GM21576 (cell line): ENCODE measurements around the gene SGMS2.

Source experiments
- ATAC-seq: cut with Tn5 transposase; IDR thresholded peaks from one replicate; pipeline ENCODE4 v1.9.1; 2021; ENCODE audit warnings: mild to moderate bottlenecking, moderate library complexity; ENCODE audit not compliant: unreplicated experiment

Gene SGMS2

DNA sequence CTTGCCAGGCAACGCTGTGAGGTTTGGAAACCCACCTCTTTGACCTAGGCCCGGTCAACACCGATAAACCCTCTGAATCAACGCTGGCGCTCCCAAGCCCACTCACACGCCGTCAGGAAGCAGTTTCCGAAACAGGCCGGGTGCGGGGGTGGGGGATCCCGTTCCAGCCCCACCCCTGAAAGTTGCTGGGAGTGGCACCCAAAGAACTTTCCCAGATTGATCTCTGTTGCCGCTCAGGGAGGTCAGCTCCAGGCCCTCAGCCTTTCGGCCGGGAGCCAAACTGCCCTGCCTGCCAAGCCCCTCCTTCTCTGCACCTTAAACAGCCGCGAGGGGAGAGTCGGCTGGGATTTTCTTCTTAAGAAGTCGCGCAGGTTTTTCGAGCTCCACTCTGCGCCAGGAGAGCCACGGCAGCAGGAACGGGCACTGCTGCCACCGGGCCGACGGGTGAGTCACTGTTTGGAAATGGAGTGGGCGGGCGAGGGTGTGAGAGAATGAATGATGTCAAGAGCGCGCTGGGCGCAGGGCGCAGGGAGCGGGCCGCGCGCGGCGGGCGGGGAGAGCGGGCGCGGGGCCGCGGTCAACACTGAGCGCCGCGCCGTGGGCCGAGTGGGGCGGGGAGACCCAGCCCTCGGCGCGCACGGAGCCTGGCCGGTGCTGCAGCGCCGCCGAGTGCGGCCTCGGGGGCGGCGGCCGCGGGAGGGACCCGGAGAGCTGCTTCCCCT lies at the start of gene SGMS2:
SGMS2 (plus strand) TSS at position 583 of the 722 bp plus-strand sequence. CDS start 70,622 bp downstream, outside the sequence.
- peak; percentile 66 for ATAC-seq

DNA sequence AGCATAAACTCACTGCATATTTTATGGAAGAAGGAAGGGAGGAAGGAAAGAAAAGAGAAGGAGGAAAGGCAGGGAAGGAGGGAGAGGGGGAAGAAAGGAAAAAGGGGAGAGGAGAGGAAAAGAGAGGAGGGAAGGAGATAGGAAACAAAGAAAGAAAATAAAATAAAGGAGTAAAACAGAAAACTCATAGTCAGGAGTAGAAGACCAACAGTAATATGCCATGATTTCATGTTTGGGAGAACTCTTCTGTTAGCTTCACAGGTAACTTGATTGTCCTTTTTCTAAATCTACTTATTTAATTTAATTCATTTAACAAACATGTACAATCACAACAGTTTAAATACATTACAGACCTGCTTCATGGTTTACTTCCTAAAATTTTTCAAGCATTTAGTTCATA lies 46.8 kb upstream of the SGMS2 start:
- ATAC-seq = no peak

DNA sequence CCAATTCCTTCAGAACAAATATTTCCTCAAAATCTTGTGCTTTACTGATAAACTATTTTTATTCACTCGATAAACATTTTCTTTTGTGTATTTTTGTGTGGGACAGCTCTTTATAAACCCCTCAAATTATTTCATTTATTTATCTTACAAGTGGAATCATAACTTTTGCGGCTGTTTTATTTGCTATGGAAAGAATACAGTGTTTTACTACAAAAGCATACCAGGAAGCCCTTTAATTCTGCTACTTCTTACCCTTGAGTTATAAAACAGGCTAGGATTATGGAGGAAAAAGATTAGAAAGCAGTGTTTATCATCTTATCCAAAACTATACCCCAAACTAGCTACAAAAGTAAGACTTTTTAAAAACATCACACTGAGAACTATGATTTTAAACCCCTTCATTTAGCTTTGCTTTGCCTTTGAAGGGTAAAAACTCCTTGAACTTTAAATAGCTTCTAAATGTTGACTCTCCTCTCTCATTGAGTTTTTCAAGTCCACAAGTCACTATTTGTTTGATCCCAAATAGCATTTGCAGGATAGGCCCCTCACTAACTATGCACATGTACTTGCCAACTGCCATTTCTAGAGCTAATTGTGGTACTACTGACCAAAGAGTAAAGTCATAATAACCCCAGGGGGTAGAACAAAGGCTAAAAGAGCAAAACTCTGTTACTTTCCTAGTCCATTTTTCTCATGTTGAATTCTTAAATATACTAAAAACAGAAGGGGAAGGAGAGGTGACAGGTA lies 45.8 kb upstream of the SGMS2 start:
- ATAC-seq = no peak

DNA sequence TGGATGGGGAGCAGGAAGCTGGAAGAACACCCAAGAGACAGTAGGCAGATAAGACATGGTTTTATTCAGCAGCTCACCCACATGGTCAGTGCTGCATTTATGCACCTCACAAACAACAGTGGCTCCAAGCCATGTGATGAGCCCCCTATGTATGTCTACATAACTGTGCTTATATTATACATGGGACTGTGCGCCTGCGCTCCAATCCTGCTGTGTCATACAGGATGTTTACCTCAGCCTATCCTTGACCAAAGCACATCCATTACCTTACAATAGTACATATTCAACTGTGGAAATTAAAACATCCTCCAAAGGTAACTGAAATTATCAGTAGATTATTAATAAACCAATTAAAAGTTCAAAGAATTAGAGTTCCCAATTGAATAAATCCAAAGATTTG lies 44.1 kb upstream of the SGMS2 start:
- ATAC-seq = no peak

DNA sequence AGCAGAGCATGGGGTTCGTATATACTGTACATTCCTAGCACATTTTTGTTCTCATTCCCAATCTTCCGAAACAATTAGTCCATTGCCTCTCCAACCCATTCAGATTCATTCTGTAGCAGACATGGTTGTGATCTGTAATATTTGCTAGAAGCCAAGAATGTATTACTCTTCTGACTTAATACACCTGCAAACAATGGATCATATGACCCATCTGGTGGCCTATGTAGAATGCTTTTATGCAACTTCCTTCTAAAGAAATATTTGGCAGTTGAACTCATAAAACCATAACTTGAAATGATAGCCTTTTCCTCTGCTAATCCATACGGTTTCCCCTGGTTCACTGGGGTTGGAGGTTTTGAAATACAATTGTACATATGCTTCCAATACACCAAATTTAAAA lies 32.8 kb upstream of the SGMS2 start:
- ATAC-seq = no peak

DNA sequence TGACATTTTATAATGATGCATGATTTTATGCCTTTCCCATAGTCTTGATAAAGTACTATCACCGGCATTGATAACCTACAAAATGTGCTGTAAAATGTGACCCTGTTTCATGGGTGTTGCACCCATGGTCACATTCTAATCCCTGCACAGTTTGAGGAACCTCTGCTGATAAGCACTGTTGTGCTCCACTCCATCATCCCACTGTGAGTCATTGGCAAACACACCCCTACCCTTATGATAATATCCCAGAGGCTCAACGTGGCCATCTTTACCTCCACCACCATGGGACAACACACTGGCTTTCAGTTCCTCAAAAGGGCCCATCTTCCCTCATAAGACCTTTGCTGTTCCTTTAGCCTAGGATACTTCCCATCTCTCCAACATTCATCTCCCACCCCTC lies 32.0 kb upstream of the SGMS2 start:
- ATAC-seq = no peak

DNA sequence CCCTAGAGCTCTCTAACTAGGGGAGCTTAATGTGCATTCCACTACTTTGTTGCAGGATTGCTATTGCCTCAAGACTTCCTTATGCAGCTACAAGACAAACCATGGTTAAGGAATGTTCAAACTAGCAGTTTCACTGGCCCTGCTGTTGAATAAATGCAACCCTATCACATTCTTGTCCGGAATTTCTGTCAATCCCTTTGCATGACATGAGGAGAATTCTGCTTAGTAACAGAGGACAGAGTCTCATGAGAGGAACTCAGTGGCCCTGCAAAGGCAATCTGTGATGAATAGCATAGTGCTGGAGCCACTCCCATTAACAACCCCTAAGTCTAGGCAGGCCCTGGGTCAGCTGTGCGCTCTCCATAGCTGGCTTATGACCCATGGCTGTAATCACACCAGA lies 30.7 kb upstream of the SGMS2 start:
- no peak for ATAC-seq

DNA sequence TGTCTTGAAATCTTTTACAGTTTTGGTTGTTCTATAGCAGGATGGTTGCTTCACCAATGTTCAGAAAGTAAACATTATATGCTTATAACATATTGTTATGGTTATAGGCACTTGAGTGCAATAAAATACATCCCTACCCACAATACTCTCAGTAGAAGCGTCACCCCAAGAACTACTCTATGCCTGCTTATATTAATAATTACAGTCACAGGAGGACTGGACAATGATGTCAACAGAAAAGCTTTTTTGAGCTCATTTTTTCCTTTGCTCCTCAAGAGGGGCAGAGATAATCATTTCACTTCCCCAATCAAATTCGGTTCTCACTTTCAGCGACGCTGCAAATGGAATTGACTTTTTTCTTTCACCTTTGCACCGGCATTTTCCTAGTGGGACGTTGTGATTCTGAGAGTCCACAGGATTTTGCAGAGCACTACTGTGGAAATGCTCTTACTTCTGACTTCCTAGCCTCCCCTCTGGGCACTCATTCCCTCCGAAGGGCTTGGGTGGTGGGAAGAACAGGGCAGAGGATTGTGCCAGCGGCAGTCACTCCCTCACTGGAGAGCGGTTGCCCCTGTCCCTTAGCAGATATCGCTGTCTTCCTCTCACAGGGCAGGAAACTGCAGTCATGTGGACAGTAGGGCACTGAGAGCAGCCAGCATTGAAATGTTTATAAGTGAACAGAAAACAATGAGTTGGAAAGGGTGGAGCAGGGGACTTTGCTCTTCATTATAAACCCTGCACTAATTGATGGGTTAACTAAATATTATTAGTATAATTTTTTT lies 24.9 kb upstream of the SGMS2 start:
- no peak for ATAC-seq

DNA sequence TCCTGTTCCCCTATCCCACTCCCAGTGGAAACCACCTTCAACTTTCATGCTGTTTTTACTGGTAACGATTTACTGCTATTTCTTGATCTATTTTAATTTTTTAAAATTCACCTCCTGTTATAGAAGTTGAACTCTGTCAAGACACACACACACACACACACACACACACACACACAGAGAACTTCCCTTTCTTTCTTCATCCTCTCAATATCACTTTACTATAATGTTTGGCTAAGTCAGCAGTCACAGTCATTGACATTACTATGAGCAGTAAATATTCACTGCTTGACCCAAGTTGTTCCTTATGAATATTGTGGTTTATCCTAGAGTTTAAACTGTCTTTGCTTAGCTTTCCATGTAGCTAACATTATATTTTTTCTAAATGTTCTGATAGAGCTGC lies 24.0 kb upstream of the SGMS2 start:
- ATAC-seq = no peak

DNA sequence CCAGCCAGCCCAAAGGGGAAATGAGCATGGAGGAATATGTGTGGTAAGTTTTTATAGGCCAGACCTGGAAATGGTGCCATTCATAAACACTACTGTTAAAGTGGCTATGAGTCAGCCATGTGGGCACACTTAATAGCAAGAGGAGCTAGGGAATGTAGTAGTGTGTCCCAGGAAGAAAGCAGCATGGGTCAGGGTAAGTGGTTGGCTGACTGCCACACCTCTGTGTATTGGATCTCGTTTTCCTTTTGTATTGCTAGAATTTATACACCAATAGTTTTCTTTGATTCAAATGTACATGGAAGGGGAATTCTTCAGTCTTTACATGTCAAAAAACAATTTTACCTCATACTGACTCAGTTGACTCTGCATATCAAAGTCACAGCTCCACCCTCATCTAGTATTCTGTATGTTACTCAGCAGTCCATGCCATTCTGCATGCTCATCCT lies 22.9 kb upstream of the SGMS2 start:
- ATAC-seq = no peak

DNA sequence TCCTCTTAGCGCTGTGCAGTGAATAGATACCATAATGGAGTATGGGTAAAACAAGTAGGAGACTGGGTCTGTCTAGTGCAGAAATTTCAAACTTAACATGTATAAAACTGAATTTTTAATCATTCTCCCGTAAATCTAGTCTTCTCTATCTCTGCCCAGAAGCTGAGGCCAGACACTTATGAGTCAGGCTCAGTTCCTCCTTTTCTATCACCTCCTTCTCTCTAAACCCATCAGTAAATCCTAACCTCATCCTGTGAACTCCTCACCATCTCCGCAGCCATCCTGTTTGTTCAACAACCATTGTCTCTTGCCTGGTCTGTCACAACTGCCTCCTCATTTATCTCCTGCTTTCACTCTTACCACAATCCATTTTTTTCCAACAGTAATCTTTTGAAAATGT lies 19.8 kb upstream of the SGMS2 start:
- no peak for ATAC-seq

DNA sequence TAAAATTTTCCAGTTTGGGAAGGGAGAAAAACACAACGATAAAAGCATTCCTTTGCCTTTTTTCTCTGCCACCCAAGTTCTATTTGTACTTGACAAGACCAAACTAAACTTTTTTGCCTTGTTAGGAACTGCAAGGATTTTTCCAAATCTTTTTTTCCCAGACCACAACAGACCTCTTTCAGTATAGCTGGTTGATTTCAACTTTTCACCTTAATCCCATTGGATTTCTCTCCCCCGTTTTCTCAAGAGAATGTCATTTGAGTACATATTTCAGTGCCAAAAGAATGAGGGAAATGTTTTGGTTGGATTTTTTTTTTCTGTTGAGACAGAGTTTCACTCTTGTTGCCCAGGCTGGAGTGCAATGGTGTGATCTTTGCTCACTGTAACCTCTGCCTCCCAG lies 18.5 kb upstream of the SGMS2 start:
- no peak for ATAC-seq

DNA sequence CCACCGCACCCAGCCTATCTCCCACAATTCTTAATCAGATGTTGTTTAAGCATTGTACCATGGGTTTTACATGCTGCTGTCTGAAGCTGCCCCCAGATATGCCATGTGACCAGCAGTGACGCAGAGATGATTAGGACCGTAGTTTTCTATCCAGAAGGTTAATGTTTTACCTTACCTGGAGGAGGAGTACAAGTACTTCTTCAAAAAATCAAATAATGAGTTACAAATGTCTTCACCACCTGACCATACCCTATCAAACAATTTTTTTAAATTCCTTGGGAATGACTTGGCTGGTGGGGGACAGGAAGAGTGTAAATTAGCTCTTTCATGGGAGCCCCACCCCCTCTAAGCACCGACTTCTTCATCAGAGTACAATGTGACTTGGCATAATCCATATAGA lies 16.2 kb upstream of the SGMS2 start:
- ATAC-seq = no peak

DNA sequence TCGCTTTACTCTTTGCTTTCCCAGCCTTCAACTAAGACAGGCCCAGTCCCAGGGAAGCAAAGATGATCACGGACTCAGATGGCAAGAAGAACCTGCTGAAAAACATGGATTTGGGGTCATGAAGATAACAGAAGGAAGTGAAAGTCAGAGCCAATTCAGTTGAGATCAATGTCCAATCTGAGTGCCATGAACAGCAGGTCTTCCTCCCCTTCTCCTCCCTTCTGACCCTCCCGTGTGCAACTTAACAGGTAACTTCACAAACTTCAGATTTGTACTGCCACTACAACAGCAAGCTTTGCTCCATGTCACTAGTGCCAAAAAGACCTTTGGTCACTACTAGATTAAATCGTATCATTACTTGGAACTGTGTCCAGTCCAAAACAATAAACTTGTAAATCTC lies 15.5 kb upstream of the SGMS2 start:
- ATAC-seq = no peak

DNA sequence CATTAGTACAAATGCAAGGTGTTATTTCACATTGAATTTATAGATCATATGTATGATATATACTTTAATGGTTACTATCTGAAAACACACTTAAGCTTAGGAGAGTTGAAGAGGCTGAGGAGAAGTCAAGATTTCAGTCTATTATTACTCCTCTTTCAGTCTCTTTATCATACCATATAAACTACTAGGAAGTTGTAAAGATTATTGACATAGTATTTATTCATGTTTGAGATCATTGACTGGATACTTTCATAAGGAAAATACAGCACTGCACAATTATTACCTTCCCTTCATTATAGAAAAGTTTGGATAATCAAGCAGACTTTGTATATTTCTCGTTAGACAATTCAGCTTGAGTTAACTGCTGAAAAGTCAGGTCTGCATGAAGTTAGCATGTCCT lies 10.0 kb upstream of the SGMS2 start:
- ATAC-seq = no peak

DNA sequence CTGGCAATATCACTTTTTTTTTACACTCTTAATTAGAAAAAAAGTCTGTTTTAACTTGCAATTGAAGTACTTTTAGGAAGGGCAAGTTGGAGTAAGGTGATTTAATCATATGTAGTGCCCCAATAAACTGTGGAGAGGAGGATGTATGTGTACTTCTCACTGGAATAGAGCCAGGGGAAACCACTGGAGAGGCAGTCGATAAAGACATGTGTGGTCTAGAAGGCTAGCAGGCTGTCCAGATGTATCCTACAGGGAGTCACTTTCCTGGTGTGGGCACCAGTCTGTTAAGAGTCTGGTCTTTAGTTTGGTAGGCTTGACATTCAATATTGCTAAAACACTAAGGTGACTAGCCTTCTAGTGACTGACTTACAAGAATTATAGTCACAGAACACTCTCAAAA lies 9.6 kb upstream of the SGMS2 start:
- ATAC-seq = no peak

DNA sequence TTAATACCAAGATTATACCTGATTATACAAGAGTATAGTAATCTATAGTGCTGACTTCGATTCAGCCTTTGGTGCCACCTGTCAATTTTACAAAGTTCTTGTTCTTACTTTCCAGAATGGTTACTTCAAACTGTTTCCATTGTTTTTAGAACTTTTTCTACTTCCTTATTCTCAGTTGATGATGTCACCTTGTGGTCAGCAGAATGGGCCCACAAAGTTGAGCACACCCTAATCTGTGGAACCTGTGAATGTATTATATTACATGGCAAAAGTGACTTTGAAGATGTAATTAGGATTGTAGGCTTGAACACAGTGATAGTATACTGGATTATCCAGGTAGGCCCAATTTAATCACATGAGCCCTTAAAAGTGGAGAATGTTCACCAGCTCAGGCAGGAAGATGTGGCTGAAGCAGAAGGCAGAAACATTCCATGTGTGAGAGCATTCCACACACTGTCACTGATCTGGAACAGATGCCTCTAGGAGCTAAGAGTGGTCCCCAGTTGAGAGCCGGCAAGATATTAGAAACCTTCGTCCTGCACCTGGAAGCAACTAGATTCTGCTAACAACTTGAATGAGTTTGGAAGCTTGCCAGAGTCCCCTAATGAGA lies 6.3 kb upstream of the SGMS2 start:
- ATAC-seq = no peak

DNA sequence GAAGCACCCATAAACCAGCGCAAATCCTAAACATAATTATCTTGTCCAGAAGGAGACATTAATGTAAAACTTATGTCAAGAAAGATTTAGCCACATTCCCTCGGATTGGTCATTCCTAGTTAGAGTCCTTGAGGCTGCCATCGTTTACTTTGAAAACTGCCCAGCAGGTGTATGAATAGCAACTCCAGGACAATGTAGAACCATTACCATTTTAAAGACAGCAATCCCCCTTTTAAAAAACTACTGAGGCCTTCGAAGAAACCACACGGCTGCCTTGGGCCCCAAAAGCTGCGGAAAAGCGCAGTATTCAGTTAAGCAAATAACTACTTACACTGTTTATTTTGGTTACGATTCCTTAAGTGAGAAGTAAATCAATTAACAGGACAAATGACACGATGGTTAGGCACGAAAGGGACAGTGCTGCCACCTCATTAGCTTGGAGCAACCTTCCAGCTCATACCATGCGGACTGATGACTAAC lies 822 bp upstream of the SGMS2 start:
- ATAC-seq = no peak

DNA sequence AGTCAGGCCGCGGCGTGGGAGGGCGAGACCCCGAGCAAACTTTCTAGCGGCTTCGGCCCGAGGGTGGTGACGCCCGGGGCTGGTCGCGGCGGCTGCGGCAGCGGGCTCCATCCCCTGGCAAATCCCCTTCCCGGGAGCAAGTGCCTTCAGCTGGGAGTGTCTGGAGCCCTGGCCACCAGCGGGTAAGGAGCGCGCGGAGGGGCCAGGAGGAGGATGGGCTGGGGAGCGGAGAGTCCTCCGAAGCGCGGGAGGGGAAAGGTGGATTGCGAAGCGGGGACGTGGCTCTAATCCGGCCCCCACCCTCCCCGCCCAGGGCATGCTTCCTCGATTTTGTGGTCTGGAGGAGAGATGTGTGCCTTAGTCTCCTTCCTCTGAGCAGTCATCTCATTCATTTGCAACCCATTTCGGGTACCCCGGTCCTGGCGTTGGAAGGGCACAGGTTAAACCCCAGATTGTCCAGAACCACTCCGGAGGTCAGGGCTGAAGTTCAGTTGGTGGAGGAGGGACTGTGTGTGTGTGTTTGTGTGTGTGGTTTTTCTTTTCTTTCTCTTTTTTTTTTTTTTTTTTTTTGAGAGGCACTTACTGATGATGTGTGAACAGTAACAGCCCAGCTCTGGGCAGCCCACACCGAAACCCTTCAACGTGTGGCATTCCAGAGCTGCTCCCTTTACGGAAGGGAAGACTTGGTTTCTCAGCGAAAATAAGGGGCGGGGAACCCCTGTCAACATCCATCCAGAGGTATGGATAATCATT lies 516 bp downstream of the SGMS2 start:
- ATAC-seq = peak; percentile 46

DNA sequence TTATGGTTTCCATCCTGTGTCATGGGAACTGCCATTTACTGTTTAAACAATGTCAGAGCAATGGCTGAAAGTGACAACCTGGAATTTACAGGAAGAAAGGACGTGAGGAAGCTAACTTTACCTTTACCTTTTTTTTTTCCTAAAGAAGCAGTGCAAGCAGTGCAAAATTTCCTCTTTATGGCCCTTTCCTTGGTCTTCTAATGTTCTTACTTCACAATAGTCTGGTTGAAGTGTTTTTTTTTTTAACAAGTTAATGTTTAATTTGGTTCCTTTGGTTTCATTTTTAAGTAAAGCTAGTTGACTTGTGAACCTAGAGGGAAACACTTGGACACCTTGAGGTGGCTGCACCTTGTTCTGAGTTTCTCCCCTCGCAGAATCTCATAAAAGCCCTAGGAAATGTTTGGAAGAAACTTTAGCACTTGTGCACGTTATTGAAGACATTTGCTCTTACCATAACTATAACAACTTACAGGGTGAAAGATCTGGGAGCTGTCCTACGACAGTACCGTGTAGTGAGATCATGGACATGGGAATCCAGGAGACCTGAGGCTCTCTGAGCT lies 1.8 kb downstream of the SGMS2 start:
- no peak for ATAC-seq
